GM10847 (cell line): Measurements from ENCODE around the gene TMEM247.

Experiments used
- POLR2A ChIP-seq: IDR thresholded peaks from 2 replicates; pipeline ENCODE4 v1.6.1; 2011; ENCODE audit not compliant: insufficient read length; ENCODE audit errors: extremely low read depth

Gene TMEM247

GRCh38 chr2:46495231-46496030 lies 16.1 kb downstream of the TMEM247 start:
- TF ChIP-seq POLR2A = no peak

GRCh38 chr2:46497766-46498165 lies 18.4 kb downstream of the TMEM247 start:
- TF ChIP-seq POLR2A = no peak

- no peak for TF ChIP-seq POLR2A
Measured at GRCh38 chr2:46498681-46499080, 19.3 kb downstream of the TMEM247 start.

- no peak for TF ChIP-seq POLR2A
Measured at GRCh38 chr2:46499392-46499785, 20.0 kb downstream of the TMEM247 start.

- no peak for TF ChIP-seq POLR2A
Measured at GRCh38 chr2:46500801-46501200, 21.4 kb downstream of the TMEM247 start.

GRCh38 chr2:46502291-46502885 lies 23.0 kb downstream of the TMEM247 start:
- TF ChIP-seq POLR2A = no peak

GRCh38 chr2:46503686-46504085 lies 24.3 kb downstream of the TMEM247 start:
- TF ChIP-seq POLR2A = no peak

GRCh38 chr2:46504221-46504620 lies 24.9 kb downstream of the TMEM247 start:
- no peak for TF ChIP-seq POLR2A

GRCh38 chr2:46504685-46505471 lies 25.5 kb downstream of the TMEM247 start:
- TF ChIP-seq POLR2A = no peak

GRCh38 chr2:46505472-46505783 lies 26.1 kb downstream of the TMEM247 start:
- TF ChIP-seq POLR2A = no peak

GRCh38 chr2:46506131-46506706 lies 26.9 kb downstream of the TMEM247 start:
- TF ChIP-seq POLR2A = no peak

- no peak for TF ChIP-seq POLR2A
Measured at GRCh38 chr2:46508312-46508711, 28.9 kb downstream of the TMEM247 start.

GRCh38 chr2:46508759-46509158 lies 29.4 kb downstream of the TMEM247 start:
- TF ChIP-seq POLR2A = no peak

- no peak for TF ChIP-seq POLR2A
Measured at GRCh38 chr2:46509804-46510203, 30.4 kb downstream of the TMEM247 start.

GRCh38 chr2:46510598-46511177 lies 31.3 kb downstream of the TMEM247 start:
- no peak for TF ChIP-seq POLR2A
